HG03159 (cell line): Measurements from ENCODE around the gene BDH1.
"Not testable (repeated sequence)": the region's sequence is repeated elsewhere in the genome, so short reads cannot be mapped to it uniquely, and the experiment has no call there.

ENCODE experiments used
- ATAC-seq: cut with Tn5 transposase; IDR thresholded peaks from one replicate; pipeline ENCODE4 v1.9.1; 2021; ENCODE audit warnings: mild to moderate bottlenecking, moderate library complexity; ENCODE audit not compliant: unreplicated experiment

Gene BDH1

GRCh38 chr3:197522183-197522715 lies 33.5 kb downstream of the BDH1 start:
- ATAC-seq: no peak

GRCh38 chr3:197521277-197522182 lies 34.2 kb downstream of the BDH1 start:
- no peak for ATAC-seq

GRCh38 chr3:197520311-197521276 lies 35.2 kb downstream of the BDH1 start:
- no peak for ATAC-seq

- no peak for ATAC-seq
Measured at GRCh38 chr3:197519801-197520211, 36.0 kb downstream of the BDH1 start.

- no peak for ATAC-seq
Measured at GRCh38 chr3:197518881-197519421, 36.8 kb downstream of the BDH1 start.

- not testable (repeated sequence) for ATAC-seq
Measured at GRCh38 chr3:197517922-197518683, 37.7 kb downstream of the BDH1 start.

- ATAC-seq: not testable (repeated sequence)
Measured at GRCh38 chr3:197516890-197517606, 38.7 kb downstream of the BDH1 start.

- ATAC-seq: no peak
Measured at GRCh38 chr3:197516517-197516889, 39.3 kb downstream of the BDH1 start.

- ATAC-seq: no peak
Measured at GRCh38 chr3:197514786-197515355, 40.9 kb downstream of the BDH1 start.

- ATAC-seq: no peak
Measured at GRCh38 chr3:197513953-197514785, 41.6 kb downstream of the BDH1 start.

GRCh38 chr3:197512691-197513571 lies 42.8 kb downstream of the BDH1 start:
- ATAC-seq: no peak

GRCh38 chr3:197511853-197512635 lies 43.7 kb downstream of the BDH1 start:
- no peak for ATAC-seq

- ATAC-seq: no peak
Measured at GRCh38 chr3:197511130-197511529, 44.6 kb downstream of the BDH1 start.

GRCh38 chr3:197510642-197511018 lies 45.1 kb downstream of the BDH1 start:
- ATAC-seq: no peak

GRCh38 chr3:197508924-197509775 lies 46.6 kb downstream of the BDH1 start:
- ATAC-seq: no peak

GRCh38 chr3:197508461-197508860 lies 47.3 kb downstream of the BDH1 start:
- no peak for ATAC-seq
